ENCODE results near the gene SLC22A12. TPM values are rescaled to one million over a fixed set of nuclear protein-coding genes. Genes with fewer than 3 reads are reported as not detected.
A peak's percentile ranks its signal among the peaks of the same experiment; 100 is the strongest.

SLC22A12 gene
- polyA plus RNA-seq, 1 of the 3 experiments (the other 2 are of a cell fraction), result not detected

- Histone ChIP-seq H3F3A (replicated peaks; ENCODE audit: insufficient read depth) (no peaks in the 10 kb centered on the region), H3K4me3 (ENCODE audit: low read depth in 2 of 2, low read length in 1 of 2) (no peak overlapping the region), H3K36me3 (replicated peaks in 1 of 2; ENCODE audit: control insufficient read depth in 1 of 2, insufficient read depth in 2 of 2, low read length in 1 of 2) (no peaks in the 10 kb centered on the region), H3K9ac (no peak overlapping the region), H3K27me3 (ENCODE audit: insufficient read depth) (peaks cover 14% of the 10 kb centered on the region; the same call in 1 of the 2 replicates), H3K4me1 (ENCODE audit: control insufficient read depth in 1 of 2, insufficient read depth in 2 of 2, low read depth in 1 of 2, low read length in 1 of 2) (peaks cover 0 to 43% of the 10 kb centered on the region in 2 experiments; a peak in 2 of 4 replicates), H3K79me2 (ENCODE audit: insufficient read depth) (no peaks in the 10 kb centered on the region), H3K27ac (ENCODE audit: low read depth in 2 of 2, low read length in 1 of 2) (peak overlapping the region in 1 of 2 experiments; percentile 95; a peak in 2 of 4 replicates), H4K20me1 (ENCODE audit: insufficient read depth) (no peaks in the 10 kb centered on the region), H2AFZ (ENCODE audit: low read depth) (no peak overlapping the region), H3K4me2 (no peak overlapping the region), H3K9me3 (no peaks in the 10 kb centered on the region), H3K9me2 (no peaks in the 10 kb centered on the region)
- ChIA-PET CTCF (interaction anchor here (0.6 to 2.7 kb wide), 5 partner anchors 10 to 172 kb away, joined by 3 to 10 read pairs (median 6); no protein-coding TSS in a partner anchor), POLR2A (interaction anchor here (1.1 to 1.7 kb wide), 2 partner anchors 10 to 20 kb away, joined by 3 to 4 read pairs; no protein-coding TSS in a partner anchor)
- 51% methylated on average over 3 of the region's 5 CpGs for WGBS (ENCODE audit: low lambda C conversion rate)
- TF ChIP-seq EP300 (IDR thresholded peaks at IDR 0.05; ENCODE audit: borderline replicate concordance in 1 of 2, low read depth in 1 of 2, low read length in 1 of 2), result no peak
- TF ChIP-seq TCF12 (IDR thresholded peaks at IDR 0.05), result no peak
- TF ChIP-seq NRF1 (IDR thresholded peaks at IDR 0.05; ENCODE audit: low read depth, low read length), result no peak
- TF ChIP-seq ZBTB33 (IDR thresholded peaks at IDR 0.05; ENCODE audit: borderline replicate concordance, low read depth), result no peak
- TF ChIP-seq USF1 (IDR thresholded peaks at IDR 0.05; ENCODE audit: borderline replicate concordance, low read depth), result no peak
- TF ChIP-seq USF2 (IDR thresholded peaks at IDR 0.05; ENCODE audit: borderline replicate concordance, low read depth, low read length), result no peak
- no peak for TF ChIP-seq IRF3 (IDR thresholded peaks at IDR 0.05; ENCODE audit: low read depth, low read length)
- TF ChIP-seq RFX5 (IDR thresholded peaks at IDR 0.05; ENCODE audit: low read length), result no peak
- no peak for TF ChIP-seq EZH2phosphoT487 (IDR thresholded peaks at IDR 0.05; ENCODE audit: borderline replicate concordance, low read depth)
- no peak for TF ChIP-seq MEF2A (IDR thresholded peaks at IDR 0.05; ENCODE audit: borderline replicate concordance, low read depth)
- TF ChIP-seq FOXJ3 (CRISPR knock-in tag; IDR thresholded peaks at IDR 0.05), result no peak
- no peak for TF ChIP-seq TEAD4 (IDR thresholded peaks at IDR 0.05; ENCODE audit: borderline replicate concordance, insufficient read depth)
- no peak for TF ChIP-seq CTCF (IDR thresholded peaks at IDR 0.05)
- no peak for TF ChIP-seq RCOR1 (IDR thresholded peaks at IDR 0.05; ENCODE audit: low read length)
- TF ChIP-seq POLR2AphosphoS5 (IDR thresholded peaks at IDR 0.05; ENCODE audit: low read depth, low read length), result no peak
- TF ChIP-seq MXI1 (IDR thresholded peaks at IDR 0.05; ENCODE audit: low read depth, low read length), result no peak
- TF ChIP-seq PBX3 (IDR thresholded peaks at IDR 0.05), result no peak
- no peak for DNase-seq
Observed at GRCh38 chr11:64621283-64622019, 30.4 kb downstream of the SLC22A12 start.
